Measurements from ENCODE around the gene MDN1. TPM values are rescaled to one million over a fixed set of nuclear protein-coding genes. Genes with fewer than 3 reads are reported as not detected.
"Not testable (repeated sequence)": the region's sequence is repeated elsewhere in the genome, so short reads cannot be mapped to it uniquely, and the experiment has no call there.

MDN1 gene
- total RNA-seq, 2 experiments from 2014 or later, result 53.8 to 56.8 TPM

- Mint-ChIP-seq H3K27me3 (no peaks in the 10 kb centered on the region), H3K27ac (no peak overlapping the region), H3K4me1 (peaks cover 5% of the 10 kb centered on the region), H3K9me3 (no peaks in the 10 kb centered on the region), H3K4me3 (no peak overlapping the region), H3K36me3 (ENCODE audit: low read depth) (peaks cover 34% of the 10 kb centered on the region)
- POLR2A ChIA-PET, result no interaction called here
- DNase-seq, result no peak
- CTCF ChIA-PET, result interaction anchor here (0.6 to 1.1 kb wide), 2 partner anchors 10 to 28 kb away, joined by 3 read pairs; no protein-coding TSS in a partner anchor
These were observed 16.3 kb downstream of the MDN1 start for GRCh38 chr6:89803271-89803670.

GRCh38 chr6:89799756-89800155, 19.8 kb downstream of the MDN1 start:
- ChIA-PET POLR2A (no interaction called here), CTCF (interaction anchor here (0.7 to 1.2 kb wide), 2 partner anchors 29 to 34 kb away, joined by 3 to 4 read pairs; no protein-coding TSS in a partner anchor)
- Mint-ChIP-seq H3K4me1 (peaks cover 14% of the 10 kb centered on the region), H3K27ac (no peak overlapping the region), H3K36me3 (ENCODE audit: low read depth) (peaks cover 52% of the 10 kb centered on the region), H3K9me3 (no peaks in the 10 kb centered on the region), H3K27me3 (no peaks in the 10 kb centered on the region), H3K4me3 (no peak overlapping the region)
- DNase-seq, result no peak

GRCh38 chr6:89799096-89799495, 20.5 kb downstream of the MDN1 start:
- Mint-ChIP-seq H3K4me1 (peaks cover 20% of the 10 kb centered on the region), H3K36me3 (ENCODE audit: low read depth) (peaks cover 57% of the 10 kb centered on the region), H3K27ac (no peak overlapping the region), H3K4me3 (no peak overlapping the region), H3K9me3 (no peaks in the 10 kb centered on the region), H3K27me3 (no peaks in the 10 kb centered on the region)
- POLR2A ChIA-PET, result no interaction called here
- no peak for DNase-seq
- CTCF ChIA-PET, result interaction anchor here (1.2 kb wide), 1 partner anchor 33 kb away, joined by 4 read pairs; no protein-coding TSS in a partner anchor

- no peak for DNase-seq
- Mint-ChIP-seq H3K4me1 (peaks cover 35% of the 10 kb centered on the region), H3K9me3 (no peaks in the 10 kb centered on the region), H3K36me3 (ENCODE audit: low read depth) (peaks cover 64% of the 10 kb centered on the region), H3K27ac (peak overlapping the region; percentile 73), H3K4me3 (no peak overlapping the region), H3K27me3 (no peaks in the 10 kb centered on the region)
- ChIA-PET CTCF (interaction anchor here (0.9 to 1.0 kb wide), 2 partner anchors 20 to 42 kb away, joined by 3 to 4 read pairs; no protein-coding TSS in a partner anchor), POLR2A (no interaction called here)
These were observed 22.3 kb downstream of the MDN1 start for GRCh38 chr6:89797317-89797716.

GRCh38 chr6:89794324-89794723, 25.3 kb downstream of the MDN1 start:
- CTCF ChIA-PET, result interaction anchor here (1.9 kb wide), 1 partner anchor 33 kb away, joined by 6 read pairs; no protein-coding TSS in a partner anchor
- Mint-ChIP-seq H3K9me3 (no peaks in the 10 kb centered on the region), H3K4me3 (peak overlapping the region; percentile 55), H3K4me1 (peaks cover 33% of the 10 kb centered on the region), H3K36me3 (ENCODE audit: low read depth) (peaks cover 62% of the 10 kb centered on the region), H3K27me3 (no peaks in the 10 kb centered on the region), H3K27ac (peak overlapping the region; percentile 88)
- DNase-seq, result peak; percentile 49
- POLR2A ChIA-PET, result no interaction called here

GRCh38 chr6:89793586-89793985, 26.0 kb downstream of the MDN1 start:
- Mint-ChIP-seq H3K4me3 (no peak overlapping the region), H3K27me3 (no peaks in the 10 kb centered on the region), H3K27ac (peak overlapping the region; percentile 88), H3K4me1 (peaks cover 33% of the 10 kb centered on the region), H3K36me3 (ENCODE audit: low read depth) (peaks cover 60% of the 10 kb centered on the region), H3K9me3 (no peaks in the 10 kb centered on the region)
- no peak for DNase-seq
- POLR2A ChIA-PET, result no interaction called here
- CTCF ChIA-PET, result interaction anchor here (0.6 to 1.4 kb wide), 7 partner anchors 11 to 362 kb away, joined by 3 to 6 read pairs (median 3); no protein-coding TSS in a partner anchor

- Mint-ChIP-seq H3K27ac (peak overlapping the region; percentile 88), H3K4me1 (peaks cover 33% of the 10 kb centered on the region), H3K4me3 (no peak overlapping the region), H3K27me3 (no peaks in the 10 kb centered on the region), H3K9me3 (no peaks in the 10 kb centered on the region), H3K36me3 (ENCODE audit: low read depth) (peaks cover 63% of the 10 kb centered on the region)
- ChIA-PET POLR2A (no interaction called here), CTCF (interaction anchor here (0.6 to 1.4 kb wide), 10 partner anchors 10 to 426 kb away, joined by 3 to 6 read pairs (median 4); no protein-coding TSS in a partner anchor)
- DNase-seq, result peak; percentile 41
These were observed 26.7 kb downstream of the MDN1 start for GRCh38 chr6:89792881-89793280.

- H3K4me1 Mint-ChIP-seq, result peaks cover 28% of the 10 kb centered on the region
- H3K27ac Mint-ChIP-seq, result no peak overlapping the region
- no peak overlapping the region for H3K4me3 Mint-ChIP-seq
- DNase-seq, result no peak
- ChIA-PET CTCF (interaction anchor here (0.7 kb wide), 1 partner anchor 56 kb away, joined by 3 read pairs; no protein-coding TSS in a partner anchor), POLR2A (no interaction called here)
- H3K36me3 Mint-ChIP-seq (ENCODE audit: low read depth), result peaks cover 61% of the 10 kb centered on the region
- H3K9me3 Mint-ChIP-seq, result no peaks in the 10 kb centered on the region
- H3K27me3 Mint-ChIP-seq, result no peaks in the 10 kb centered on the region
These were observed 29.2 kb downstream of the MDN1 start for GRCh38 chr6:89790403-89790802.

GRCh38 chr6:89789980-89790379, 29.6 kb downstream of the MDN1 start:
- Mint-ChIP-seq H3K36me3 (ENCODE audit: low read depth) (peaks cover 61% of the 10 kb centered on the region), H3K4me3 (no peak overlapping the region), H3K4me1 (peaks cover 24% of the 10 kb centered on the region), H3K9me3 (no peaks in the 10 kb centered on the region), H3K27ac (peak overlapping the region; percentile 51), H3K27me3 (no peaks in the 10 kb centered on the region)
- no peak for DNase-seq
- CTCF ChIA-PET, result no interaction called here
- POLR2A ChIA-PET, result no interaction called here

GRCh38 chr6:89787660-89788328, 31.8 kb downstream of the MDN1 start:
- peaks cover 2% of the 10 kb centered on the region for H3K4me1 Mint-ChIP-seq
- no peaks in the 10 kb centered on the region for H3K27me3 Mint-ChIP-seq
- no peak overlapping the region for H3K27ac Mint-ChIP-seq
- H3K4me3 Mint-ChIP-seq, result no peak overlapping the region
- ChIA-PET POLR2A (no interaction called here), CTCF (no interaction called here)
- H3K9me3 Mint-ChIP-seq, result no peaks in the 10 kb centered on the region
- H3K36me3 Mint-ChIP-seq (ENCODE audit: low read depth), result peaks cover 62% of the 10 kb centered on the region
- DNase-seq, result no peak

GRCh38 chr6:89786970-89787369, 32.6 kb downstream of the MDN1 start:
- Mint-ChIP-seq H3K9me3 (no peaks in the 10 kb centered on the region), H3K36me3 (ENCODE audit: low read depth) (peaks cover 61% of the 10 kb centered on the region), H3K4me1 (no peaks in the 10 kb centered on the region), H3K27me3 (no peaks in the 10 kb centered on the region), H3K27ac (no peak overlapping the region), H3K4me3 (no peak overlapping the region)
- ChIA-PET POLR2A (no interaction called here), CTCF (no interaction called here)
- no peak for DNase-seq

GRCh38 chr6:89784838-89785237, 34.8 kb downstream of the MDN1 start:
- Mint-ChIP-seq H3K27ac (no peak overlapping the region), H3K4me1 (no peaks in the 10 kb centered on the region)
- POLR2A ChIA-PET, result no interaction called here

GRCh38 chr6:89783293-89783692, 36.3 kb downstream of the MDN1 start:
- CTCF ChIA-PET, result interaction anchor here (1.4 kb wide), 1 partner anchor 10 kb away, joined by 3 read pairs; no protein-coding TSS in a partner anchor
- H3K4me3 Mint-ChIP-seq, POLR2A ChIA-PET: not testable (repeated sequence)

More at GRCh38 chr6:89784838-89785237, 34.8 kb downstream of the MDN1 start:
- no peak for DNase-seq
- no peaks in the 10 kb centered on the region for H3K27me3 Mint-ChIP-seq
- CTCF ChIA-PET, result no interaction called here
- no peak overlapping the region for H3K4me3 Mint-ChIP-seq
- peaks cover 66% of the 10 kb centered on the region for H3K36me3 Mint-ChIP-seq (ENCODE audit: low read depth)
- no peaks in the 10 kb centered on the region for H3K9me3 Mint-ChIP-seq

More at GRCh38 chr6:89783293-89783692, 36.3 kb downstream of the MDN1 start:
- H3K36me3 Mint-ChIP-seq (ENCODE audit: low read depth), result peaks cover 65% of the 10 kb centered on the region
- DNase-seq, H3K9me3 Mint-ChIP-seq, H3K4me1 Mint-ChIP-seq, H3K27me3 Mint-ChIP-seq, H3K27ac Mint-ChIP-seq: not testable (repeated sequence)
